NK-92 (cell line): ENCODE results near the gene SH3GL2.

Experiments
- DNase-seq: peaks from one replicate; lab custom pipeline; 2025; ENCODE audit not compliant: unreplicated experiment; lab: John Stamatoyannopoulos, UW

The SH3GL2 gene

GRCh38 chr9:17578911-17579793 lies at the start of gene SH3GL2:
SH3GL2 (plus strand) TSS chr9:17579066.
- no peak for DNase-seq

GRCh38 chr9:17531642-17532254 lies 47.1 kb upstream of the SH3GL2 start:
- DNase-seq: no peak

- DNase-seq: no peak
These were observed 46.4 kb upstream of the SH3GL2 start for GRCh38 chr9:17532461-17532860.

- DNase-seq: no peak
These were observed 43.7 kb upstream of the SH3GL2 start for GRCh38 chr9:17535176-17535575.

GRCh38 chr9:17536027-17536426 lies 42.8 kb upstream of the SH3GL2 start:
- no peak for DNase-seq

- no peak for DNase-seq
These were observed 27.8 kb upstream of the SH3GL2 start for GRCh38 chr9:17551023-17551422.

- no peak for DNase-seq
These were observed 23.4 kb upstream of the SH3GL2 start for GRCh38 chr9:17555362-17556054.

GRCh38 chr9:17556255-17556654 lies 22.6 kb upstream of the SH3GL2 start:
- DNase-seq: no peak

- no peak for DNase-seq
These were observed 21.9 kb upstream of the SH3GL2 start for GRCh38 chr9:17556935-17557334.

- DNase-seq: no peak
These were observed 7.0 kb upstream of the SH3GL2 start for GRCh38 chr9:17571825-17572224.

- no peak for DNase-seq
These were observed 4.5 kb upstream of the SH3GL2 start for GRCh38 chr9:17574342-17574741.

- no peak for DNase-seq
These were observed 322 bp upstream of the SH3GL2 start for GRCh38 chr9:17578577-17578910.

- no peak for DNase-seq
These were observed 1.3 kb downstream of the SH3GL2 start for GRCh38 chr9:17580119-17580518.

- no peak for DNase-seq
These were observed 8.2 kb downstream of the SH3GL2 start for GRCh38 chr9:17587113-17587512.

- DNase-seq: no peak
These were observed 9.5 kb downstream of the SH3GL2 start for GRCh38 chr9:17588395-17588794.

- no peak for DNase-seq
These were observed 10.1 kb downstream of the SH3GL2 start for GRCh38 chr9:17588941-17589340.

GRCh38 chr9:17589771-17590170 lies 10.9 kb downstream of the SH3GL2 start:
- no peak for DNase-seq

- no peak for DNase-seq
These were observed 16.1 kb downstream of the SH3GL2 start for GRCh38 chr9:17594961-17595360.

GRCh38 chr9:17597977-17598376 lies 19.1 kb downstream of the SH3GL2 start:
- no peak for DNase-seq

- DNase-seq: no peak
These were observed 22.2 kb downstream of the SH3GL2 start for GRCh38 chr9:17600962-17601593.

GRCh38 chr9:17604556-17604955 lies 25.7 kb downstream of the SH3GL2 start:
- DNase-seq: no peak
